Stimulated activated naive CD4-positive, alpha-beta T cell (primary cell): Measurements from ENCODE around the gene BFAR.
"Not testable (repeated sequence)": the region's sequence is repeated elsewhere in the genome, so short reads cannot be mapped to it uniquely, and the experiment has no call there.

Experiments used
- DNase-seq, 6 experiments: peaks; one replicate each; lab custom pipeline; 2025; lab: John Stamatoyannopoulos, UW

The BFAR gene

GRCh38 chr16:14632693-14633569, at the start of gene BFAR:
BFAR (plus strand) TSS chr16:14632951; CDS start chr16:14644347, 11,396 bp downstream.
- DNase-seq: peak; percentile 97 to 99 (median 98)

- DNase-seq: no peak
These were observed 47.5 kb upstream of the BFAR start for GRCh38 chr16:14585287-14585686.

- no peak for DNase-seq
These were observed 46.0 kb upstream of the BFAR start for GRCh38 chr16:14586637-14587305.

GRCh38 chr16:14600164-14600563, 32.6 kb upstream of the BFAR start:
- DNase-seq: peak in 2 of 6 experiments; percentile 16 to 27

- DNase-seq: no peak
These were observed 30.2 kb upstream of the BFAR start for GRCh38 chr16:14602443-14602963.

- DNase-seq: no peak
These were observed 26.6 kb upstream of the BFAR start for GRCh38 chr16:14606102-14606501.

- no peak for DNase-seq
These were observed 24.6 kb upstream of the BFAR start for GRCh38 chr16:14608111-14608566.

GRCh38 chr16:14608604-14609003, 24.1 kb upstream of the BFAR start:
- no peak for DNase-seq

GRCh38 chr16:14609716-14610115, 23.0 kb upstream of the BFAR start:
- no peak for DNase-seq

- no peak for DNase-seq
These were observed 21.1 kb upstream of the BFAR start for GRCh38 chr16:14611660-14612059.

GRCh38 chr16:14613991-14614390, 18.8 kb upstream of the BFAR start:
- no peak for DNase-seq

- DNase-seq: no peak
These were observed 16.5 kb upstream of the BFAR start for GRCh38 chr16:14616280-14616679.

GRCh38 chr16:14618566-14618965, 14.2 kb upstream of the BFAR start:
- no peak for DNase-seq

- DNase-seq: no peak
These were observed 5.7 kb upstream of the BFAR start for GRCh38 chr16:14627078-14627477.

- peak in 1 of 6 experiments; percentile 3 for DNase-seq
These were observed 3.7 kb upstream of the BFAR start for GRCh38 chr16:14628806-14629611.

- peak in 1 of 6 experiments; percentile 51 for DNase-seq
These were observed 3.2 kb upstream of the BFAR start for GRCh38 chr16:14629612-14629918.

- DNase-seq: peak; percentile 93 to 98 (median 96)
These were observed 2.7 kb upstream of the BFAR start, which contains the start of gene PARN for GRCh38 chr16:14629919-14630619. PARN (minus strand) TSS chr16:14630260; CDS start chr16:14630125, 135 bp downstream.

- not testable (repeated sequence) for DNase-seq
These were observed 2.0 kb upstream of the BFAR start for GRCh38 chr16:14630620-14631330.

- no peak for DNase-seq
These were observed 1.6 kb downstream of the BFAR start for GRCh38 chr16:14634389-14634725.

- DNase-seq: no peak
These were observed 2.8 kb downstream of the BFAR start for GRCh38 chr16:14635395-14636165.
